GM18519 (cell line): ENCODE results near the gene TENM3.
"Not testable (repeated sequence)": the region's sequence is repeated elsewhere in the genome, so short reads cannot be mapped to it uniquely, and the experiment has no call there.

Source experiments
- ATAC-seq: cut with Tn5 transposase; IDR thresholded peaks from one replicate; pipeline ENCODE4 v1.9.1; 2021; ENCODE audit warnings: mild to moderate bottlenecking, moderate library complexity; ENCODE audit not compliant: unreplicated experiment, low FRiP score

Gene TENM3

GRCh38 chr4:182225257-182225852 lies 17.8 kb upstream of the TENM3 start:
- no peak for ATAC-seq

DNA sequence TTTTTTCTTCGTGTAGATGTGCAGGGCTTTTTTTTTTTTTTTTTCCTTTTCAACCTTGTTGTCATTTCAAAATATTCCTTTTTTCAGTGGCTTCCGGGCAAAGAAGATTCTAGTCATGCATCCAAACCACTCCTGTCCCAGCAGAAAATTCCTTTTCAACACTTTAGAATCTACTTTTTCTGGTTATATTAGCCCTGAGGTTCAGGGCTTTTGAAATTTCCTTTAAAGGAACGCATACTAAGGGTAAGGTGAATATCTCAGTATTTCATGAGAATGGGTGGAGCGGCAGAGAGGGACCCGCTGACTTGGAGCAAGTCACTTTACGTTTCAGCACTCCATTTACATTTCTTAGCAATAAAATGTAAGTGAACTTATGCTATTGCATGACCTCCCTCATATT lies 15.6 kb upstream of the TENM3 start:
- no peak for ATAC-seq

- no peak for ATAC-seq
Observed at GRCh38 chr4:182228991-182229577, 14.1 kb upstream of the TENM3 start.

DNA sequence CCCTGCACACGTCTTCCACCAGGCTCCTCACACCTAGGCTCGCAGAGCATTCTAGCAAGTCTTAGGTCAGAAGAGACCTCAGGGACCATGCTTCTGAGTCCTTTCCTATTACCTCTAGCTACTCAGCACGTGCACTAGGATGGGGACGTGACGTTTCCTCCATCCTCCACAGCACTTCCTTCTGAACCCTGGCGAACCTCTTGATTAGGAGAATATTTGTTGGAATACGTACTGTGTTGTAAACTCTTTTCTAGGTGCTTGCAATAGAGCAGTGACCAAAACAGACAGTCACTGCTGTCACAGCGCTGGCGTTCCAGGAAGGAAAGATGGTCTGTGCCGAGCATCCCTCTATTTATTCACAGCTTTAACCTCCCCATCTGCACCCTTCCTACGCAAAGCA lies 12.9 kb upstream of the TENM3 start:
- no peak for ATAC-seq

DNA sequence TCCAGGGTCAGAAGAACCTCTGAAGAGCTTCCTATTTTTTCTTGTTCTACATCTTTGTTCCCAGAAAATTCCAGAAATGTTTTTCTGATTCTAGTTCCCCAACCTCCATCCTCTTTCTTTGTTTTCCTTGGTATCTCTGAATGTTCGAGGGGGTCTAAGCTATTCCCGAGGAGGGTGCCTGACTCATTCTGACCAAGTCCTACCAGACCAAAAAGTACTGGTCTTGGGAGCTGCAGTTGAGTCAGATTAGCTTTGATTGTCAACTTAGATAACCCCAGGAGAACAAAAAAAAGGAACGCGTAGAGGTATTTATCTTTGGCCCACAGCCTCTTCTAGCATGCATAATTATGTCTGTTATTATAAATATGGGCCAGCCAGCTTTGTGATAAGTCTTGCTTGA lies 12.1 kb upstream of the TENM3 start:
- ATAC-seq = no peak

DNA sequence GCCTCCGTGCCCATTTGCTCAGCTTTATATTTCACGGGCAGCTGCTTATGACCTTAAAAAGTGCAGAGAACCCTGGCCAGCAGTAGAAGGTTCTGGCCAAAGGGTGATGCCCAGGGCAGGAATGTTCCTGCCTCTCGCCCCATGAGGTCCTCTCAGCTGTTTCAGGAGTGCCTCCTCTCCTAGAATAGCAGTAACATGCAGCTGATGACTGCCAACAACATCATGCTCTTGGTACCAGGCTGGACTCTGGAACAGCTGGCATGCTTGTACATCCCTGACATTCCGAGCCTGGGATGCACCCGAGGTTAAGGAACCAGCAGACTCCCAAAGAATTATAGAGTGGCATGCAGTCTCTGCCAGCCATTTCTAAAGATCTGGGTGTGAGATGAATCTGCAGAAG lies 11.7 kb upstream of the TENM3 start:
- ATAC-seq = no peak

- ATAC-seq = no peak
Observed at GRCh38 chr4:182233310-182234090, 9.7 kb upstream of the TENM3 start.

DNA sequence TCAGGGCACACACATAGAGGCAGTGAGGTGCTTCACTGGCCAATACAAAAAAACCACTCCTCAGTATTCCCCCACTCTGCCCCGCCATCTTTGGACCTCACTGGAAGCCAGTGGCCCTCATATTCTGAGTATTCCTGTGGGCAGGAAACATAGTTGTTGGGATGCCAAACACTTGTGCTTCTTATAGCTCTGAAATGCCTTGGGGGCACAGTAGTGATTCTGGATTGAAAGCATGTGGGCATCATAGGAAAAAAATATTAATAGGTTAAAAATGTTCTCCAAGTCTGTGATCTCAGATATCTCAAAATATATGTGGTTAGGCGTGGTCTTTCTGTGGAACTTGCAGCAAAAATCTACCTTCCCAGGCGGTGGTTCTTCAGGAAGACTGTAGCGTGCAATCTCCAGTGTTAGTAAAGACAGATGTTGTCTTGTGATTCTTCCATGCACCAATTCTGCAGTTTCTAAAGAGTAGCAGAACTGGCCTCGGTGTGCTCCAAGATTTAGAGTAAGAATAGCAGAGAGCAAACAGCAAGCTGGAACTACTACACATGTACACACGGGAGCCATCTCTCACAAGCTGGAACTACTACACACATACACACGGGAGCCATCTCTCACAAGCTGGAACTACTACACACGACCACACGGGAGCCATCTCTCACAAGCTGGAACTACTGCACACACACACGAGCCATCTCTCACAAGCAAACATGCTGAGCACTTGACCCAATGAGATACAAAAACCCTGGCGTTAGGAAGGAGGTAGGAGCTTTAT lies 8.0 kb upstream of the TENM3 start:
- ATAC-seq = no peak

DNA sequence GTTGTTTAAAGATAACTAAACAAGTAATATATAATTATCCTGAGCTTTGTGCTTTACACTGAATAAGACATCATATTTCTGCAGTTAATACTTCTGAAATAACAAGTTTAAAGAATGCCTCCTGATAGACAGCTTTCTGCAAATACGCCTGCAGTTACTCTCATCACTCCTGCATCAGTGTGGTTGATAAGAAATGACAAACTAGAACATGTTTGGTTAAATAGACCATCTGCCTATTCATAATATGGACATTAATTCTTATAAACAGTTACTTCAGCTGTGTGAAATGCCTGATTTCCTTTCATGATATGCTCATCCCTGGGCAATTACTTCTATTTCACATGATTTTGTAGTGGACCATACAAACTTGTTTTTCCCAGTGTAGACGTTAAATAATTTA lies 7.0 kb upstream of the TENM3 start:
- no peak for ATAC-seq

DNA sequence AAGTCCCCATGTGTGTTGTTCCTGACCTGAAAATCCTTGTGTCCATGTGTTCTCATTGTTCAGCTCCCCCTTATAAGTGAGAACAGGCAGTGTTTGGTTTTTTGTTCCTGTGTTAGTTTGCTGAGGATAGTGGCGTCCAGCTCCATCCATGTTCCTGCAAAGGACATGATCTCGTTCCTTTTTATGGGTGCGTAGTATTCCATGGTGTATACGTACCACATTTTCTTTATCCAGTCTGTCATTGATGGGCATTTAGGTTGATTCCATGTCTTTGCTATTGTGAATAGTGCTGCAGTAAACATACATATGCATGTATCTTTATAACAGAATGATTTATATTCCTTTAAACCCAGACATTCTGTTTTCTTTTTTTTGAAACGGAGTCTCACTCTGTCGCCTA lies 6.2 kb upstream of the TENM3 start:
- ATAC-seq = not testable (repeated sequence)

GRCh38 chr4:182238355-182238931 lies 4.8 kb upstream of the TENM3 start:
- ATAC-seq = no peak

GRCh38 chr4:182240161-182241130 lies 2.8 kb upstream of the TENM3 start:
- no peak for ATAC-seq

DNA sequence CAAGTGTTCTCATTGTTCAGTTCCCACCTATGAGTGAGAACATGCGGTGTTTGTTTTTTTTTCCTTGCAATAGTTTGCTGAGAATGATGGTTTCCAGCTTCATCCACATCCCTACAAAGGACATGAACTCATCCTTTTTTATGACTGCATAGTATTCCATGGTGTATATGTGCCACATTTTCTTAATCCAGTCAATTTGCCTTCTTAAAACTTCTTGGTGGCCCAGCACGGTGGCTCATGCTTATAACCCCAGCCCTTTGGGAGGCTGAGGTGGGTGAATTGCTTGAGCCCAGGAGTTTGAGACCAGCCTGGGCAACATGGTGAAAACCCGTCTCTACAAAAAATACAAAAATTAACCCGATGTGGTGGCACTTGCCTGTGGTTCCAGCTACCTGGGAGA lies 942 bp upstream of the TENM3 start:
- not testable (repeated sequence) for ATAC-seq

DNA sequence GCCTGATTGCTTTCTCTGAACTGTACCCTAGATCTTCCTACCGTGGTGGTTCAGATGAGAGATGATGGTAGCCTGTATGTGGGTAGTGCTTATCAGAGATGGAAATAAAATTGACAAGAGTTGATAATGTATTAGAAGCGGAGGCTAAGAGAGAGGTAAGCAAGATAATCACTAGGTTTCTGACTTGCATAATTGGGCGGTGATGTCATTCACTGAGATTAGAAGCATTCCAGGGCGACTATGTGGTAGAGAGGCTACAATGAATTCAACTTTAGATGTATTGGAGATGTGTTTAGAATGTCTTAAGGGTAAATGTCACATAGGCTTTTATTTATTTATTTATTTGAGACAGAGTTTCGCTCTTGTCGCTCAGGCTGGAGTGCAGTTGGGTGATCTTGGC lies 415 bp upstream of the TENM3 start:
- ATAC-seq = no peak

GRCh38 chr4:182245041-182245440 lies 1.8 kb downstream of the TENM3 start:
- no peak for ATAC-seq

GRCh38 chr4:182245541-182246215 lies 2.5 kb downstream of the TENM3 start:
- ATAC-seq = no peak

DNA sequence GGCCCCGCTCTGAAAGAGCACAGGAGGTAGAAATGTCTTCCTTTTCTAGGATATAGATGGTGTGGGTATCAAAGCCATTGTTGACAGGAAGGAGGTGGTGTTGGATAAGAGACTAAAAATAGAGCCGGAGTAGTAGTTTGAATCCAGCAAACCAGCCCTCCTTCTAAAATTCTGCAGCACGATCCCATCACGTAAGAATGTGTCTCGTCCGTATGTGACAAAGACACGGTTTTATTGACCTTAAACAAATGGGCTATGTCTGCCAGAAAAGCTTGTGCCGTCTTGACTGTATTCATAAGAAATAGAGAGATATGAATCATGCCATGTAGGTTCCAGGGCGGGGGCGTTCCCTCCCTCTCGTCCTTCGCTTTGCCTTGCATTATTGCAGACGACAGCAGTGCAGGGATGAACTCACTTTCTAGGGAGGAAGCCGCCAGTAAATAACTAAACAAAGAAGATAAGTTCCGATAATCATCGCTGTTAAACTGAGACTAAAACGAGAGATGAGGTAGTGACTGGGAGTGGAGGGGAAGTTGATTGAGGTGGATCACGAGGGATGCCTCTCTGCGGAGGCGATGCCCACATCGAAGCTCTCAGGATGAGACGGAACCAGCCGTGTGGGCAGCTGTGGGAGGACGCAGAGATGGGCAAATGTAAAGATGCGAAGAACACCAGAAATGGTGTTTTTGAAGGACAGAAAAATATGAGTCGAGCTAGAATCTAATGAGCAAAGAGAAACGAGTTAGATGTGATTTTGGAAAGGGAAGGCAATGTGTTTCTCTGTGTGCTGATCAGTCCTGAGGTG lies 3.4 kb downstream of the TENM3 start:
- no peak for ATAC-seq

DNA sequence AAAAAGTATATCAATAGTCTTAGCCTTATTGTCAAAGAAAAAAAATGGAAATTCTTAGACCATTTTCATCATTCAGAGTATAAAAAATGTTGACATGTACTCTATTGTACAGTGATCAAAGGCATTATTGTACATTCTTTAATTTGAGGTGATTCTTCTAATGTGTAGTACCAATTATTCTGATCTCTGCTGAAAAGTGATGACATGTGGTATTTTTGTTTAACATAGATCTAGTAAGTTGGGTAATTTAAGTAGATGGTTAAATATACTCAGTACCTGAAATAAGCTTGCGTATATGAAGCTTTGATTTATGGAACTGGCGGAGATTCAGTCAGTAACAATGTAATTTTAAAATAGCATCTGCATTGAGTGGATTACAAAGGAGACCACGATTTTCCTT lies 5.1 kb downstream of the TENM3 start:
- ATAC-seq = no peak
